Fibroblast of skin of left quadriceps (primary cell): ENCODE results near the gene SHC4.

ENCODE experiments used
- DNase-seq, 2 experiments: peaks; one replicate each; pipeline ENCODE4 v3.0.0-alpha.2; 2013; ENCODE audit warnings: low read depth in 2 of 2

The SHC4 gene, protein sequence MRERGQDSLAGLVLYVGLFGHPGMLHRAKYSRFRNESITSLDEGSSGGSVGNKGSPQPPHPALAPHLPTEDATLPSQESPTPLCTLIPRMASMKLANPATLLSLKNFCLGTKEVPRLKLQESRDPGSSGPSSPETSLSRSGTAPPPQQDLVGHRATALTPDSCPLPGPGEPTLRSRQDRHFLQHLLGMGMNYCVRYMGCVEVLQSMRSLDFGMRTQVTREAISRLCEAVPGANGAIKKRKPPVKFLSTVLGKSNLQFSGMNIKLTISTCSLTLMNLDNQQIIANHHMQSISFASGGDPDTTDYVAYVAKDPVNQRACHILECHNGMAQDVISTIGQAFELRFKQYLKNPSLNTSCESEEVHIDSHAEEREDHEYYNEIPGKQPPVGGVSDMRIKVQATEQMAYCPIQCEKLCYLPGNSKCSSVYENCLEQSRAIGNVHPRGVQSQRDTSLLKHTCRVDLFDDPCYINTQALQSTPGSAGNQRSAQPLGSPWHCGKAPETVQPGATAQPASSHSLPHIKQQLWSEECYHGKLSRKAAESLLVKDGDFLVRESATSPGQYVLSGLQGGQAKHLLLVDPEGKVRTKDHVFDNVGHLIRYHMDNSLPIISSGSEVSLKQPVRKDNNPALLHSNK

DNA sequence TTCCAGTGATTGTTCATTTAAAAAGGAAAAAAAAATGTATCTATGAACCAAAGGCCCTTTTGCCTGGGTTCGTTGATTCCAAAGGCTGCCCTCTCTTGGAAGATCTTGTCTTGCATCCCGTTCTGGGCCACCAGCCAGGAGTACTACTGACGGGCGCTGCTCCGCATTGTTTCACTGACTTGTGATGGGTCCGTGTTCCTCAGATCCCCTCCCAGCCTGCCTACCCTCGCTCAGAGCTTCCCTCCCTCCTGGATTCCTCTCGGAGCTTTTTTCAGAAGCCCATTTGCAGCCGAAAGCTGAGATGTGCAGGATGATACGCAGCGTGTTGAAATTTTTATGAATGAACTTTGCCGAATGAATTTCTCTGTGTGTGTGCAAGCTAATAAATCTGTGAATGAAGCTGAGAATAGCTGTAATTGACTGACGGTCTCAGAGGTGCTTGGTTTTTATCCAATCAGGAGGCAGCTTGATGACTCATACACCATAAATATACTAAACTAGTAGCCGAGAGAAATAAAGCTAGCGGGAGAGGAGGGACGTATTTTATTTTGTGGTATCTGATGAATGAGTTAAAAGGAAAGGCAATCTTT lies at the start of gene SHC4:
Gene SHC4, minus strand, starts transcription at position 396 of the 590 bp plus-strand sequence. CDS start 904 bp downstream, outside the sequence.
- DNase-seq, result peak; percentile 82 to 83

DNA sequence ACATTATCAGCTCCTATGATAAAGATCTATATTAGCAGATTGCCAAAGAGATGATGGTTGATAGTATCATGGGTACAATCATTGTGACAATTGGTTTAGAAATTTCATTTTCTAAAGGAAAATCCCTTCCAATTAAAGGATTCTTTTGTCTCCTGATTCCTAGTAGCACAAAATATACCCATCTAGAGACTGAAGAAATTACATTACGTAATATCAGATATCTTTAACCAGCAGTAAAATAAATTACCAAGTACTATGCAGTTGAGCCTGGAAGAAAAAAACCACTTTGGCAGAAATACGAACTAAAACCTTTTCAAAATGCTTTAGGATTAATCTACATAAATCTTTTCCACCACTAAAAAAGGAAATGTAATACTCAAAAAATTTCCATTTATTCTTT lies 35.6 kb upstream of the SHC4 start:
- DNase-seq, result no peak

DNA sequence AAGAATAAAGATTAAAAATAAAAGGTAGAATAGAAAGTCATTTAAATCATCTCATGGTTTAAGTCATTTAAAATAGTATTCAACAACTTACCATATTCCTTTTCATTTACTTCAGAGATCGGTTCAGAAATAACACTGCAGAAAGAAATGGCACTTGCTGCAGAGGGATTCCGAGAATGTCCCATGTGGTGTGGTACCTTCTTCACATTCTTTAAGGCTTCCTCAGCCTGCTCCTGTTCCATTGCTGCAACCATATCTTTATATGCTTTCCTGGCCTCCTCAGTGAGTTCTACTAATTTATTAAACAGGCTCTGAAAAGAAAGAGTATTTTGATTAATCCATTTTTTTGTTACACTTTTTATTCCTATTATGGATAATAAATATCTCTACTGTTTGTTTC lies 32.6 kb upstream of the SHC4 start:
- no peak for DNase-seq

DNA sequence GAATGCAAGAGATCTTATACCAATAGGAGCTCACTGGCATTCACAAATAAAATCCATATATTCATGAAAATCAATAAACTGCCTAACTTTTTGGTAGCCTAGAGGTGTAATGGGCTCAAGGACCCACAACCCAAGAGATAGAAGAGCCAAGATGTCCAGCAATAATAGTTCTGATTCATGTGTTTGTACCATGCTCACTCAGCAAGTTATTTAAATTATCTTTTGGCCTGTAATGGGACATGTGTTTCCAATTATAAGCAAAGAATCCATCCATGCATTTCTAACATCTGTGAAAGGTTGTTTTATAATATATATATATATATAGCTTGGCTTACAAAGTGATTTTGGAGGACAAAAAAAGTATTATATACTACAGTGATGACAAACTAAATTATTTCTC lies 29.7 kb upstream of the SHC4 start:
- DNase-seq, result peak; percentile 62 to 63

DNA sequence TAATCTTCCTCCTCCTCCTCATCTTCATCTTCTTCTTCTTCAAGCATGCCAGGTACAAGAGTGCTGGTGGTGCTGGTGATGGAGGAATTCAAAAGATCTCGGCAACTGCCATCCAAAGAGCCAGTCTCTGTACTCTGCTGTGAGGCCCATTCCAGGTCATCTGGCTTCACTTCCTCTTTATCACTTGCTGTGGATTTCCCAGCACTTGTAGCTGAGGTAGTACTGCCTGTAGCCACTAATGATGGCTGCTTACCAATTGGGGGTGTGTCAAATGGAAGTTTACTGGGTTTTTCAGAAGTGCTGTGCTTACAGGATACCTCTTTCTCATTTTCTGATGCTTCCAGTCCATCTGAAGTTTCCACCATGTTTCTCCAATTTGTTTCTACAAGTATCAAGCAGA lies 28.8 kb upstream of the SHC4 start:
- no peak for DNase-seq

DNA sequence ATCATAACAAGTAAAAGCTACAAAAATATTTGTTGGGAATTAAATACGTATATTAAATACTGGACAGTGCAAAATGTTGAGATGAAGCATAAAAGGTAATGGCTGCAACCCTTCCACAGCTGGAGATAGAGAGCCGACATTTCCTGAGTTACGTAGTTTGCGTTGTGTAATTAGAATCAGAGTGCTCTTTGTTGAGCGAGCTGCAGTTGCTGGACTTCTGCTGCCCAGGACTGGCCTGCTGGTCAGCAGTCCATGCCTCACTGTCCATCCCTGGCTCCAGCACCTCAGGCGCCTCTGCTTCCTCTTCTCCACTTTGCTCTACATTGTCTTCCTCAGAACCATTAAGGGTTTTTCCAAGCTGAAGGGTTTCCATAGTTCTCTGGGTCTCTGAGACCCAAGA lies 28.4 kb upstream of the SHC4 start:
- DNase-seq, result no peak

DNA sequence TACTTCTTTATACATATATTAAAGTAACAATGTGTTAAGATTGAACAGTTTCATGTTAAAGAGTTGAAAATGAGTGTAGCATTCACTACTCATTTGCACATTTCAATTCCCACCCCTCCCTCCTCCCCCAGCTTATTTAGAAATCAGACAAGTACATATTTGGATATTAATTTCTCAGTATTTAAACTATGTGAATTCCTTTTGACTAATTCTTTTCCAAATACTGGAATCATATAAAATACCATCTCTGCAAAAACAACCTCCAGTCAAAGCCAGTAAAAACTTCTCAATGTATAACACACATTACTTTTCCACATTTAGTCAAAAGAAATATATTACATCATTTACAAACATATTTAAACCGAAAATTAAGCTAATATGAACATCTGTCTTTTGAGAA lies 25.5 kb upstream of the SHC4 start:
- DNase-seq, result peak in 1 of 2 experiments; percentile 25

DNA sequence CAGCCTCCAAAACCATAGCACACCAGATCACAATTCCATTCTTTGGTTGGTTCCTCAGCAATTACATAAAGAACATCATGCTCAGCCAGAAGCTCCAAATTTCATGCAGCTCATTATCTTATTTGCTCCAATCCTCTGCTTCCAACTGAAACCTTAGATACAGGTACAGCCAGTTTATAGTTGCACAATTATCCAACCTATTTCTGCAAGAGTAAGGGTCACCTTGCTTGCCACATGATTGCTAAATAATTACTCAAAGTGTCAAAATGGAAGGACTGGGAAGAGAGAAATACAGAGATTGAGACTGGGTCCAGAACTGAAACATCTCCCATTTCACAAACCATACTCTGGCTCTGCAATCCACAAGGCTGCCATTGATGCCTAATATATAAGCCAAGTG lies 23.4 kb upstream of the SHC4 start:
- DNase-seq, result no peak

DNA sequence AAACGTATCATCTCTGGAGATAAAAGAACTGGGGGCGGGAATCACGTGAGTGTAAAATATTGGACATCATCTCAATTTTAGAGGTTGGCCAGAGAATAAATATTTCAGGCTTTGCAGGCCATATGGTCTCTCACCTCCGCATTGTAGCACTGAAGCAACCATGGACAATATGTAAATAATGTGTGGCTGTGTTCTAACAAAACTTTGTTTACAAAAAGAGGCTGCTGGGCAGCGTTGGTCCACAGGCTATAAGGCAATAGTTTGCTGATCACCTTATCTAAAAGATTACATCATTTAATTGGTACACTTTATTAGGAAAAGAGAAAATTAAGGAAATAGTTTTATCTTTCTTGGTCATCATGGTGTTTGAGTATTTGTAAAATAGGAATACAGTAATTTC lies 22.5 kb upstream of the SHC4 start:
- no peak for DNase-seq

DNA sequence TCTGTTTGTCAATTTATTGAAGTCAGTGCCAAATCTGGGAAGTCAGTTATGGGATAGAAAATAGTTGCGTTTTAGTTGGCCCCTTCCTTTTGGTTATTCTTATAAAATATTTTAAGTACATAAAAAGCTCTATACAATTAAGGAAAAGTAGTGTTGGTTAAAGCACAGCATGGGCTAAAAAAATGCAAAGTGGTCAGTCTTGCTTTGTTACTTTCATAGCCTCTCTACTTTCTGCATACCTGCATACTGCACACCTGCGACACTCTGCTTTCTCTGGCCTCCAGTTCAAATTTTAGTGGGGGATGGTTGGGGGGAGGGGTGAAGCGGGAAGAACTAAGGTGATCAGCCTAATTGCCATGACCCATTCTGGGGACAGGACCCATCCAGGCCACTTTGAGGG lies 21.8 kb upstream of the SHC4 start:
- DNase-seq, result no peak

DNA sequence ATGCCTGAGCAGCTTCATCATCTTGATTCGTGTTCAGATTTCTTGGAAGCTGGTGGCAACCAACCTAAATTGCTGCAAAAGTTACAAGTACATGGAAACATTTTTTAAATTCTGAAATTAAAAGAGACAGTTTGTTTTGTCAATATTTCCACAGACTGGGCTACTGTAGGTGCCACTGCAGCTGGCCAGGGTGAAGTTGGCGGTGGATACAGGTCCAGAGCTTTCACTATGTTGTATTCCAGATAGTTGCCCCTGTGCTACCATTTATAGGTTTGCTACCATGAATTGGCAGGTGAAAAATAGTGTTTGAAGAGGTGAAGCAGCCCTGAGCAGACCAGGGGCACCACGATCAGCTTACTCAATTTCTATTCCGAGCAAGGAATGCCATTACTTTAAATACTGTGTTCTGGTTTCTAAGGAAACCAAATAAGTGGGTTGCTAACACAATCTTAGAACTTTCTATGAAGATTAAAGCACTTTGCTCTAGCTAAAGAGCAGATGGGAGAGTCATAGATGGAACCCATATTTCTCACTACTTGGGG lies 21.2 kb upstream of the SHC4 start:
- DNase-seq, result no peak

DNA sequence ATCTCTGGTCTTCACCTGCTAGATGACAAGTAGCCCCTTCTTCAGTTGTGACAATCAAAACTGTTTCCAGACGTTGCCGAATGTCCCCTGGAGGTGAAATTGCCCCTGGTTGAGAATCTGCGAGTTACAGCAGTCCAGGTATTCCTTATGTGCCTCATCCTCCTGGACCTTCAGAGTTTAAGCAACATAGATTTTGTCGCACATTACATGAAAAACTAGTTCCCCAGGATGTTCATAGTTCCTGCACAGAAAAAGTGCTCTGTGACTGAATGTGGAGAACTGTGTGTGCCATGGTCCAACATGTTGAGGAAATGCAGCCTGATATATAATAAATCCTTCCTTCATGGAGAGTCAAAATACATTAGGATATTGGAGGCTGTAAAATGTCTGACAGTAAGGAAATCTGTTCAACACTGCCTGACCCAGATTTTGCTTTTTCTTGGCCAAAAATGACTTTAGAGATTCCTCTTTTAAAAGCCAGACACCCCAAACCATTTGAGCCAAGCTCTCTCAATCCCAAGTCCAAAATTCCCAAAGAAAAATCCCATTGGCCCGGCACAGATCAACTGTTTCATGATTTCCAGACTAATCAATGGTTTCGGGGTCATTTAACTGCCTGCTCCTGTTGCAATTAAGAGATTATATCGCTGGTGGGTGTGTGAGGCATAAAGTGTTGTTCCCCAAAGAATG lies 20.4 kb upstream of the SHC4 start:
- no peak for DNase-seq

DNA sequence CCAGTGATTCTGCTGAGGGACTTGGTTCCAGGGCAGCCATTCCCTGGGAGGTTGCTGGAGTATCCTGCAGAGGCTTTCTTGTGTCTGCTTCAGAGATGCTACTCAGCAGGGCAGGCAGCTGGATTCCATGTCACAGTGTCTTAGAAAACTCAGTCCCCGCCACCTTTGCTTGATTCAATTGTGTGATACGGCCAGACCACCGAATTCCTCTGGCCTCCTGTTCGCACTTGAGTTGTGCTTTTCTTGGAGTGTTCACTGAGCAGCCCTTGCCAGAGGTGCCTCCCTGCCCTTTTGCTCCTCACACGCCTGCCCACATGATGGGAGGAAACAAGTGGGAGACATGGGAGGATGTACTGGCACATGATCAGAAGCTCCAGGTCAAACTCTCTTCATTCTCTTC lies 19.6 kb upstream of the SHC4 start:
- DNase-seq, result no peak

DNA sequence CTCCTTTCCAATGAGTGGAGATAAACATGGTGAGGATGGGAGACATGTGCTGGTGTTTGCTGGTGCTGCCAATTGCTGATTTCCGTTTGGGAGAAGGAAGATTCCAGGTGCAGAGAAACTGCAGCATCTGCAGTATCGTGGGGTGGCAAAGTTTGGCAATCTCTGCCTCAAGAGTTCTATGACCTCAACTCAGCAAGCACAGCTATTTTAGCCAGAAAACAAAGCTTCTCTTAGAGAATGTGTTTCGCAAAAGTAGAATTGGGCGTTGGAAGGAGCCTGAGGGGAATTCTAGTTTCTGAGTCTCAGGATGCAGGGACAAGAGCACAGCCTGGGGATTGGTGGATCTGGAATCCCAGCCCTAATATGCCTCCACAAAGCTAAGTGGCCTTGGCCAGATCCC lies 18.2 kb upstream of the SHC4 start:
- no peak for DNase-seq

DNA sequence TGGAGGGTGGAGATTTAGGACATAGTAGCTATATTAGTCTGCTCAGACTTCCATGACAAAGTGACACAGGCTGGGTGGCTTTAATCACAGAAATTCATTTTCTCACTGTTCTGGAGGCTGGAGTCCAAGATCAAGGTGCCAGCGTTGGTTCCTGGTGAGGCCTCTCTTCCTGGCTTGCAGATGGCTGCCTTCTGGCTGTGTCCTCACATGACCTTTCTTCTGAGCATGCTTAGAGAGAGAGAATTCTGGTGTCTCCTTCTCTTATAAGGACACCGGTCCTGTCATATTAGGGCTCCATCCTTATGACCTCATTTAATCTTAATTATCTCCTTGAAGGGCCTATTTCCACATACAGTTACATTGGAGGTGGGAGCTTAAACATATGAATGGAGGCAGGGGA lies 14.9 kb upstream of the SHC4 start:
- DNase-seq, result no peak

DNA sequence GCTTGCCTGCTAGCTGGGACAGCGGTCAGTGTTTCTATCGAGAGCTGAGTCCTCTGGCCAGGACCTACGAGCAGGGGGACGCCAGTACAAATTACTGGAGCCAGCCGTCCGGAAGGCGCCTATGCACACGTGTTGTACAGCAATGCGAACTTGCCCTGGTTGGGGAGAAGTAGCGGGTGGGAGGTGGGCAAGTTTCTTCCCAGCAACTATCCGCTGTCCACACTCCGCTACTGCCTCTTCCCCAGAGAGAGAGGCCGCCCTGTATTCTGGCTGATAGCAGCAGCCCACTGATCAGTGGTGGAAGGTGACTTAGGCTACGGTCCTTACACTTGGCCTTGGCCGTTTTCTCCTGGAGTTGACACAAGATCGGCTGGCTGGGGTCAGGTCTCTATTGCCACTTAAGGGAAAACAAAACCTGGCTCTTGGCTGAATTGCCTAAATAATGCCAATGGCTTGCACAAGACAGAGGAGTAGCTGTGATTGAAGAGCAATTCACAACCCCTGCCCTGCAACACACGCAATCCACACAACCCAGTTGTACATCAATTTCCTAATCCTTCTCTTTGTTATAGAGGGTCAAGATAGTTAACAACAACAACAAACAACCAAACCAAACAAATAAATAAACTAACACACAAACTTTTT lies 12.8 kb upstream of the SHC4 start:
- no peak for DNase-seq

DNA sequence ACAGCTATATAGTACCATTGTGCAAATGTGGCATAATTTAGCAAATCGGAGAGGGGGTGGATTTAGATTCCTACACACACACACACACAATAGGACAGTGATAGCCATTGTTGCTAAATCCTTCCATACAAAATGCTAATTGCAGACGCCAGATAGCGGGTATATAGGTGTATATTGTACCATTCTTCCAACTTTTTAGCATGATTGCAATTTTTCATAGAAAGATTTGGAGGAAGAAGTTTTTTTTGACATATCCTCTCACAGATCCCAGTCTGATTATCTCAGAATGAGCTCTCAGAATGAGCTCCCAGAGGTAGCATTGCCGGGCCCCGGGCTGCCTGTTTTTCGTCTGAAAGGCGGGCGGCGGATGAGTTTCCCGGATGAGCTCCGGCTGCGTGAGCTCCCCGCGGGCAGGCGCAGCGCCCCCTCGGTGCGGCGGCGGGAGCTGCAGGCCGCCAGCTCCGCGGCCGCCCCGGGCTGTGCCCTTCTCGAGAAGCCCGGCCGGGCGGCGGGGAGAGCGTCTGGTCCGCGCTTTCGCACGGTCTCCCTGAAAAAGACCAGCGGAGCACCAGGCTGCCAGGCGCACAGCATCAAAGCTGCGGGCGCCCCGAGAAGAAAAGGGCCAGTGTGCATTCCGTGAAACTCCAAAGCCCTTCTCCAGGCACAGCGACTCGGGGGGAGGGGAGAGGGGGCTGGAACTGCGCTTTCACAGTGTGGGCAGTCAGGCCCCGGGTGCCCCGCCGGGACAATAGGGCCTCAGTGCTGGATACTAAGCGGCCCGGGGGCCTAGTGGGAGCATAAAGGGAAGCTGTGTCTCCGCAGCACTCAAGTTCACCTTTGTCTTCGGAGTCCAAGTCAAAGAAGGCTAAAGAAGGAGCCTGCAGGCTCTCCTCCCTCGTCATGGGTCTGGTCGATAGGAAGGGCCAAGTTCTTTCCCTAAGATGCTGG lies 12.0 kb upstream of the SHC4 start:
- DNase-seq, result peak; percentile 51 to 57

DNA sequence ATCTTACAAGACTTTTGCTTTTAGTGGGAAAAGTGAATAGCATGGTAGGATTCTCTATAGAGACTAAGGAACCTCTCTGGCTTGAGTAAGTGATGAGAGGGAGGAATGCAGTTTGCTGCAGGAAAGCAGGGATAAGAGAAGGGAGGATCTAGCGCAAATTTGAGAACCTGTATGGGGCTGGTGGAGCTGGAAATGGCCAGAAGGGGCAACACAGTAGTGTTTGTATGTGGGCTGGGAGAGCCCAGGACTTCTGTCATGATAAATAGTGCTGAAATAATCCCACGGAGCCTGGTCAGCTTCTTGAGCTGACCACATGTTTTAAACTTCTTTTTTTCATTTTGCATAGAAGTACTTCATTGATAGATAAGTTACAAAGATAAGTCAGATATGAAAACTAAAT lies 11.2 kb upstream of the SHC4 start:
- no peak for DNase-seq

DNA sequence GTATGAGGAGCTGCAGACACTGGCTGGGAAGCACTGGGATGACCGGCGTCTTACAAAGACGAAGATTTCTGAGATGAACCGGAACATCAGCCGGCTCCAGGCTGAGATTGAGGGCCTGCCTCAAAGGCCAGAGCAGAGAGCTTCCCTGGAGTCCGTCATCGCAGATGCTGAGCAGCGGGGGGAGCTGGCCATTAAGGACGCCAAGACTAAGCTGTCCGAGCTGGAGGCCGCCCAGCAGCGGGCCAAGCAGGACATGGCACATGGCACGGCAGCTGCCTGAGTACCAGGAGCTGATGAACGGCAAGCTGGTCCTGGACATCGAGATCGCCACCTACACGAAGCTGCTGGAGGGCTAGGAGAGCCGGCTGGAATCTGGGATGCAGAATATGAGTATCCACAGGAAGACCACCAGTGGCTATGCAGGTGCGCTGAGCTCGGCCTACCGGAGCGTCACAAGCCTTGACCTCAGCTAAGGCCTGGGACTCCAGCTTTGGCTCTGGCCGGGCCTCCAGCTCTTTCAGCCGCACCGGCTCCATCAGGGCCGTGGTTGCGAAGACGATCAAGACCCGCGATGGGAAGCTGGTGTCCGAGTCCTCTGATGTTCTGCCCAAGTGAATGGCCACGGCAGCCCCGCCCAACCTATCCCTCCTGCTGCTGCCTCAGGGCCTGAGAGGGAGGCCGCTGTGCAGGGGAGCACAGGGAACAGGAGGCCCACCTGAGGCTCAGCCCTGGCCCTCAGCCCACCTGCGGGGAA lies 9.2 kb upstream of the SHC4 start:
- DNase-seq, result no peak

DNA sequence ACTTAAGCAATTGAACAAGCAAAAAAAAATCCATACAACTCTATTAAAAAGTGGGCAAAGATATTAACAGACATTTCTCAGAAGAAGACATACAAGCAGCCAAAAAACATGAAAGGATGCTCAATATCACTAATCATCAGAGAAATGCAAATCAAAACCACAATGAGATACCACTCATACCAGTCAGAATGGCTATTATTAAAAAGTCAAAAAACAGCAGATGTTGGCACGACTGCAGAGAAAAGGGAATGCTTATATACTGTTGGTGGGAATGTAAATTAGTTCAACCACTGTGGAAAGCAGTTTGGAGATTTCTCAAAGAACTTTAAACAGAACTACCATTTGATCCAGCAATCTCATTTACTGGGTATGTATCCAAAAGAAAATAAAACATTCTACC lies 7.2 kb upstream of the SHC4 start:
- peak in 1 of 2 experiments; percentile 41 for DNase-seq
